Measurements from ENCODE around the gene SP3.

The SP3 gene

DNA sequence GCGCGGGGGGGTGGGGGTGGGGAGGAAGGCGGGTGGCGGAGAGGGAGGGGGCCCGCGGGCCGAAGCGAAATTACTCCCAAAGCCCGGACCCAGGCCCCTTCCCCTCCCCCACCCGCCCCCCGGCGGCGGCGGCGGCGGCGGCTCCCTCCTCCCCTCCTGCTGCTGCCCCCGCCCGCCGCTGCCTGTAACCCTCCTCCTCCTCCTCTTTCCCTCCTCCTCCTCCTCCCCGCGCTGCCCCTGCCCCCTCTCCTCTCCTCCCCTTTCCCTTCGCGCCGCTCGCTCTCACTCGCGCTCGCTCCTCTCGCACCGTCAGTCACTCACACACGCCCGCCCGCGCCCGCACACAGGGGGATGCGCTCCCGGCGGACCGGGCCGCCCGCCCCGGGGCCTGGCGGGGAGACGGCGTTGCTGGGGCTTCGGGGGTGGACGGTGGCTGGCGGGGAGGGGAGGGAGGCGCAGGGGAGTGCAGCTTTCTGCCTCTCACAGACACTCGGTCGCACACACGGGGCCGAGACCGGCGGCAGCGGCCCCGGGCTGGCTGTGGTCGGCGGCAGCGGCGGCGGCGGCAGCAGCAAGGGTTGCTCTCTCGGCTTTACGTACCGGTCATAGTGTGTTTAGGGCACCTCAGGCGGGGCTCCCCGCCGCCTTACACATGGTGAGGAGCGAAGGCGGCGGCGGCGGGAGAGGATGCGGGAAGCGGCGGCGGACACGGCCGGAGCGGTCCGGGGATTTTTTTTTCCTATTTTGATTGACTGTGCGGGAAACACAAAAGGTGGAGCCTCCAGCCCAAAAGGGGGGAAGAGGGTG lies 405 bp downstream of the SP3 start:
- DNase-seq: peak; percentile 81

DNA sequence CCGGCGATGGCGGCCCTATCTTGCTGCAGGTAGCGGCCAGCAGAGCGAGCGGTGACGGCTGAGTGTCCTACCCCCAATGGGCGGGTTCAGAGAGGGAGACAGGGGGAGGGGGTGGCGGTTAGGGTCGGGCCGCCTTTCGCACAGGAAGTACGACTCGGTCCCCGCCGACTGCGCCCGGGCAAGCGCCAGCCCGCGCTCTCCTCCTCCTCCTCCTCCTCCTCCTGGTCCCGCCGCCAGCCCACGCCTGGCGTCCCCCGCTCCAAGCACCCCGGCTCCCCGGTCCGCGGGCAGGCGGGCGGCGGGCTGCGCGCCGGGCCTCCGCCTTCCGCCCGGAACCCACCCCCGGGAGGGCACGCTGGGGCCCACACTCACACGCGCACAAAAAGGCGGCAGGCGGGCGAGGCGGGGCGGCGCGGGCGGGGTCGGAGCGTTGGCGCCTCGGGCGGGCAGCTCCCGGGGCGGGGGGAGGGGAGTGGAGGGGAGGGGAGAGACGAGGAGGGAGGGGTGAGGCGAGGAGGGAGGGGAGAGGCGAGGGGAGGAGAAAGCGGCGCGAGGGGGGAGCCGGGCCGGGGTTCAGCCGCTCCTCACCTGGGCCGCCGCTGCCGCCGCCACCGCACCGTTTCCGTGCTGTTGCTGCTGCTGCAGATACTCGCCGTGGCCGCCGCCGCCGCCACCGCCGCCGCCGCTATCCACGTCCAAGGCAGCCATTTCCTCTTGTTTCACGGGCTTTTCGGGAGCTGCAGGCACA lies 1.2 kb downstream of the SP3 start:
- peak; percentile 87 for DNase-seq

- DNase-seq: peak; percentile 58
Measured at GRCh38 chr2:173963323-173963816, 1.8 kb downstream of the SP3 start.

GRCh38 chr2:173962583-173963110 lies 2.5 kb downstream of the SP3 start:
- DNase-seq: no peak

DNA sequence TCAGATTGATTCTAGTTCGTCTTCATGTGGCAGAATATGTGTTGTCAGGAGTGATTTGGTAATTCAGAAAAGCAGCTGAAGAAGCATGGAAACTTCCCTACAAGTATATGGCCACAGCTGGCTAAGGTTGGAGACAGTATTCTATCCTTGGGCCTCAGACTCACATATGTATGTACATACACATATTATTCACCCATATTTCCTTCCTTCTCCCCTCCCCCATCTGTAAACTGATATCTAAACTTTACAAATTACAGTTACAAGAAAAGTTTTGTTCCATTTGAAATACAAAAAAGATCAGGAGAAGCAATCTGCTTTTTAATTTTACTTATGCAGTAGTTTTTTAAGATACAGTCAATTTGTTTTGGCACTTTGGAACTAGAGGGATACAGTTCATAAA lies 3.1 kb downstream of the SP3 start:
- DNase-seq: no peak

- DNase-seq: peak; percentile 66
Measured at GRCh38 chr2:173961346-173961705, 3.8 kb downstream of the SP3 start.

GRCh38 chr2:173959909-173960308 lies 5.3 kb downstream of the SP3 start:
- no peak for DNase-seq

GRCh38 chr2:173959358-173959884 lies 5.8 kb downstream of the SP3 start:
- no peak for DNase-seq

- no peak for DNase-seq
Measured at GRCh38 chr2:173958198-173958846, 6.9 kb downstream of the SP3 start.

DNA sequence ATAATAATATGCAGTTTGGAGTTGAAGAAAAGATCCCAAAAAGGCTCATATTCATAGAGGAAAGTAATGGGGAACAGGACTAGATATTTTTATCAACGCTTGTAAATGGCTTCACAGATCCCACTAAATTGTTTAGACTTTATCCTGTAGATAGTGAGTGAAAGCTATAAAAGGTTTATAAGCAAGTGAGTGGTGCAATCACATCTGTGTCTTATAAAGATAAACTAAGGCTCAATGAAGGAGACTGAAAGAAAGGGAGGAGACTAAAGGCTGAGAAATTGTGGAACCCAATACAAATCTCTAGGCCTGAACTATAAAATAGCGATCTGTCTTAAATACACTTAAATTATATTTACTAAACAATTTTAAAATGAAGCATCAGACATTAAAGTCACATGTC lies 7.7 kb downstream of the SP3 start:
- DNase-seq: no peak

- no peak for DNase-seq
Measured at GRCh38 chr2:173956454-173956853, 8.7 kb downstream of the SP3 start.

DNA sequence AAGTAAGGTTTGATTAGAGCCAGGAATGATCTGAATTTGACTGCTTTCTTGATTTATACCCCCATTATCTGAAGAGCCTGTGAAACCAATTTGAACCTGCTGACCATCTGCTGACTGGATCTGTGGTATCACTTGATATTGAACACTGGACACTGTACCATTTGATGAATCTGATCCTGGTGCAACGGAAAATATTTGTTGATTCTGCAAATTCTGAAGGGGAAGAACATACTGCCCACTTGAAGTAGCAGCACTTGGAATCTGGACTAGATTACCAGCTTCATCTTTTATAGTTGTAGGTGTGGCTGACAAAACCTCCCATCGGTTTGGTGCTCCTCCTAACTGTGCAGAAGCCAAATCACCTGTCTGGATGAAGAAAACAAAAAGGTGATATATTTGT lies 9.3 kb downstream of the SP3 start:
- DNase-seq: no peak

DNA sequence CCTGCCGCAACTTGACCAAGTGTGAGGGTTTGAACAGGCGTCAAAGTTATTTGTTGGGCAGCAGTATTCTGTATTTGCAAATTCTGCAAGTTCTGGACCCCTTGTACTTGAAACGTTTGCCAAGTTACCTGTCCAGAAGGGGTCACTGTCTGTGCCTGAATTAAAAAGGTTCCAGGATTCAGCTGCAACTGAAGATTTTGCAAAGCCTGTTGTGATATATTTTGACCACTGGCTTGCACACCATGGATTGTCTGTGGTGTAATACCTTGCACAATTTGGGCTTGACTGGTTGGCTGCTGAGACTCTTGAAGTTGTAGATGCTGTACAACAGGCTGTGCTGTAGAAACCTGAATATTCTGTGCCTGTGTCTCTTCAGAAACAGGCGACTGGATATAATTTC lies 10.2 kb downstream of the SP3 start:
- DNase-seq: no peak

DNA sequence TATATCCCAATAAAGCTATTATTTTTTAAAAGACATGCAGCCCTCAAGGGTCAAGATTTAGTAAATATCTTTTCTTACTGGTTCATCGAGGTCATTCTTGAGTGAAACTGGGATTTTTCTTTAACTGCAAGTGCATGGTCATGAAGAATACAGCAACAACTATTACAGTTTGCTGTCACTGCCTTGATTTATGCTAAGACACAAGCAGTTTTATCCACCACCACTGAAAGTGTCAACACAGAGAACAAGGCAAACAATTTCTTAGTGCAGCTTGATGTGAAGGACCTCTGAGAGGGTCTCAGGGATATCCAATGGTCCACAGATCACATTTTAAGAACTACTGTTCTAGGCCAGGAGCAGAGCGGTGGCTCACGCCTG lies 12.1 kb downstream of the SP3 start:
- no peak for DNase-seq

GRCh38 chr2:173952267-173953046 lies 12.7 kb downstream of the SP3 start:
- DNase-seq: no peak

DNA sequence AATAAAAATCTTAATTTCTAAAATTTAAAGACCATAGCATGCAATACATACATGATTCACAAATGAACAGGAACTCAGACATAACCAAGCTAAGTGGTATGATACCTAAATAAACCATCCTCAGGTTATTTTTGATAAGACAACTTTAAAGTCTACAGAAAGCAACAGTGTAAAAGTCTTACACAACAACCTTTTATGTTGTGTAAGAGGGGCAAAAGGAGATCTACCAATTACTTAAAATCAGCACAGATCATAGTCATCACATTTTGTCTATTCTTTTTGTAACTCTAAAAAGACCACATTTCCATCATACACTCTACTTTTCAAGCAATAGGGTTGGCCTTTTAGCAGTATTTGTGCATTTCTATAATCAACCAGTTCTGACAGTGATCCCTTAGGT lies 16.3 kb downstream of the SP3 start:
- DNase-seq: no peak

DNA sequence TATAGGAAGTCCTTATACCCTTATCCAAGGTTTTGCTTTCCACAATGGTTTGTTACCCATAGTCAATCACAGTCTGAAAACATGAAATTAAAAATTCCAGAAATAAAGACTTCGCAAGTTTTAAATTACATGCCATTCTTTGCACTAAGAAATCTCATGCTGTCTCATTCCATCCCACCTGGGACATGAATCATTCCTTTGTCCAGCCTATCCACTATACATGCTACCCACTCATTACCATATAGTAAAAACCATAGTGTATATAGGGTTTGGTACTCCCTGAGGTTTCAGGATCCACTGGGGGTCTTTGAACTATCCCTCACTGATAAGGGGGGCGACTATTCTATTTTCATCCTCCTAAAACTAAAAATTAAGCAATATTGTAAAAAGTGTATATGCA lies 17.0 kb downstream of the SP3 start:
- no peak for DNase-seq

GRCh38 chr2:173947131-173947530 lies 18.0 kb downstream of the SP3 start:
- DNase-seq: no peak

- no peak for DNase-seq
Measured at GRCh38 chr2:173943738-173944137, 21.4 kb downstream of the SP3 start.

GRCh38 chr2:173942861-173943523 lies 22.2 kb downstream of the SP3 start:
- DNase-seq: no peak

DNA sequence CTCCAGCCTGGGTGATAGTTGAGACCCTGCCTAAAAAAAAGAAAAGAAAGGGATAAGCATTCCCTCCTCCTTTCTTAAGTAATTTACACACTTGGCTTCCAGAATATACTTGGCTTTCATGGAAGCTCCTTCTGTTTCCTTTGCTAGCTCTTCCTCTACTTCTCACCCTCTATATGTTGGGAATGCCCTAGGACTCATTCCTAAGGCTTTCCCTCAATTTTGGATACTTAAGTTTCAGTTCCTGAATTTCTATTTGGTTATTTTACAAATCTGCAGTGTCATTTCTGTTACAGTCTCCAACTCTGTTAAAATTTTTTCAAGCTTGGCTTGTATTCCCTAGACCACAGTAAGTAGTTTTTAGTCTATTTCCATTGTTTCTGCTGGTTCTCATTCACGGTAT lies 23.6 kb downstream of the SP3 start:
- DNase-seq: no peak

All from NCI-H446 treated with DMSO at 0.1 percent for 48 hours (cell line).